ENCODE measurements around the gene ARHGAP21. TPM values are rescaled to one million over a fixed set of nuclear protein-coding genes. Genes with fewer than 3 reads are reported as not detected.

The ARHGAP21 gene
- total RNA-seq, 3 donors from 2014 or later (not counting 1 experiment from before 2014, with no cell fraction given): 30.9 to 45.8 (median 34.7) TPM

GRCh38 chr10:24579906-24580305 lies 143.8 kb downstream of the ARHGAP21 start:
- H3K27ac Mint-ChIP-seq: no peak overlapping the region
- 57% methylated on average over 4 of the region's 4 CpGs for WGBS (ENCODE audit: insufficient coverage)
- intact Hi-C loops (cut with micrococcal nuclease): no loop called here

GRCh38 chr10:24579448-24579847 lies 144.2 kb downstream of the ARHGAP21 start:
- Histone ChIP-seq H3K4me3 (ENCODE audit: low read length) (no peak overlapping the region), H3K4me1 (ENCODE audit: control insufficient read depth, insufficient read depth, low read length) (no peaks in the 10 kb centered on the region), H3K27ac (ENCODE audit: low read length) (no peak overlapping the region), H3K36me3 (ENCODE audit: control insufficient read depth, insufficient read depth, low read length) (no peaks in the 10 kb centered on the region), H3K9me3 (ENCODE audit: control insufficient read depth, insufficient read depth, low read length) (no peaks in the 10 kb centered on the region), H3K27me3 (ENCODE audit: control insufficient read depth, insufficient read depth, low read length) (no peaks in the 10 kb centered on the region)
- Mint-ChIP-seq H3K9me3 (no peaks in the 10 kb centered on the region), H3K4me3 (no peak overlapping the region), H3K27me3 (ENCODE audit: low read depth in 2 of 2) (peaks cover 8 to 21% of the 10 kb centered on the region in 2 donors), H3K36me3 (no peaks in the 10 kb centered on the region), H3K27ac (no peak overlapping the region), H3K4me1 (peaks cover 0 to 10% of the 10 kb centered on the region in 2 donors)
- intact Hi-C loops (cut with micrococcal nuclease): no loop called here
- WGBS (ENCODE audit: insufficient coverage): 100% methylated on average over 1 of the region's 1 CpG
- DNase-seq (no peak), ATAC-seq (no peak)
- no peak for TF ChIP-seq CTCF (IDR thresholded peaks at IDR 0.05)

More at GRCh38 chr10:24579906-24580305, 143.8 kb downstream of the ARHGAP21 start:
- H3K4me3 Mint-ChIP-seq: no peak overlapping the region
- no peak for DNase-seq
- ATAC-seq: no peak
- peaks cover 0 to 10% of the 10 kb centered on the region in 2 donors for H3K4me1 Mint-ChIP-seq
- Histone ChIP-seq H3K27ac (ENCODE audit: low read length) (no peak overlapping the region), H3K9me3 (ENCODE audit: control insufficient read depth, insufficient read depth, low read length) (no peaks in the 10 kb centered on the region), H3K36me3 (ENCODE audit: control insufficient read depth, insufficient read depth, low read length) (no peaks in the 10 kb centered on the region), H3K4me3 (ENCODE audit: low read length) (no peak overlapping the region), H3K27me3 (ENCODE audit: control insufficient read depth, insufficient read depth, low read length) (no peaks in the 10 kb centered on the region), H3K4me1 (ENCODE audit: control insufficient read depth, insufficient read depth, low read length) (no peaks in the 10 kb centered on the region)
- H3K36me3 Mint-ChIP-seq: no peaks in the 10 kb centered on the region
- no peaks in the 10 kb centered on the region for H3K9me3 Mint-ChIP-seq
- no peak for TF ChIP-seq CTCF (IDR thresholded peaks at IDR 0.05)
- H3K27me3 Mint-ChIP-seq (ENCODE audit: low read depth in 2 of 2): peaks cover 4 to 17% of the 10 kb centered on the region in 2 donors

- no peaks in the 10 kb centered on the region for H3K9me3 ChIP-seq (ENCODE audit: control insufficient read depth, insufficient read depth, low read length)
- DNase-seq: no peak
- no peak overlapping the region for H3K27ac ChIP-seq (ENCODE audit: low read length)
- Mint-ChIP-seq H3K36me3 (no peaks in the 10 kb centered on the region), H3K4me3 (no peak overlapping the region), H3K27ac (no peak overlapping the region), H3K27me3 (ENCODE audit: low read depth in 2 of 2) (peaks cover 12 to 40% of the 10 kb centered on the region in 2 donors), H3K9me3 (no peaks in the 10 kb centered on the region), H3K4me1 (peaks cover 0 to 10% of the 10 kb centered on the region in 2 donors)
- H3K27me3 ChIP-seq (ENCODE audit: control insufficient read depth, insufficient read depth, low read length): no peaks in the 10 kb centered on the region
- no peaks in the 10 kb centered on the region for H3K36me3 ChIP-seq (ENCODE audit: control insufficient read depth, insufficient read depth, low read length)
- intact Hi-C loops (cut with micrococcal nuclease): no loop called here
- WGBS (ENCODE audit: insufficient coverage): 60% methylated on average over 10 of the region's 10 CpGs
- no peak overlapping the region for H3K4me3 ChIP-seq (ENCODE audit: low read length)
- ATAC-seq: no peak
- no peak for TF ChIP-seq CTCF (IDR thresholded peaks at IDR 0.05)
- no peaks in the 10 kb centered on the region for H3K4me1 ChIP-seq (ENCODE audit: control insufficient read depth, insufficient read depth, low read length)
Measured at GRCh38 chr10:24575481-24576002, 148.1 kb downstream of the ARHGAP21 start.

- Histone ChIP-seq H3K4me1 (ENCODE audit: control insufficient read depth, insufficient read depth, low read length) (no peaks in the 10 kb centered on the region), H3K9me3 (ENCODE audit: control insufficient read depth, insufficient read depth, low read length) (no peaks in the 10 kb centered on the region), H3K36me3 (ENCODE audit: control insufficient read depth, insufficient read depth, low read length) (no peaks in the 10 kb centered on the region), H3K4me3 (ENCODE audit: low read length) (no peak overlapping the region), H3K27ac (ENCODE audit: low read length) (no peak overlapping the region), H3K27me3 (ENCODE audit: control insufficient read depth, insufficient read depth, low read length) (no peaks in the 10 kb centered on the region)
- ATAC-seq: no peak
- intact Hi-C loops (cut with micrococcal nuclease): no loop called here
- no peak overlapping the region for H3K4me3 Mint-ChIP-seq
- no peak overlapping the region for H3K27ac Mint-ChIP-seq
- H3K27me3 Mint-ChIP-seq (ENCODE audit: low read depth in 2 of 2): peaks cover 14 to 49% of the 10 kb centered on the region in 2 donors
- no peaks in the 10 kb centered on the region for H3K9me3 Mint-ChIP-seq
- peaks cover 0 to 4% of the 10 kb centered on the region in 2 donors for H3K4me1 Mint-ChIP-seq
- 88% methylated on average over 3 of the region's 3 CpGs for WGBS (ENCODE audit: insufficient coverage)
- no peak for DNase-seq
- no peaks in the 10 kb centered on the region for H3K36me3 Mint-ChIP-seq
- TF ChIP-seq CTCF (IDR thresholded peaks at IDR 0.05): no peak
Measured at GRCh38 chr10:24574578-24575155, 149.0 kb downstream of the ARHGAP21 start.

Data from natural killer cell (primary cell).